ENCODE results near the gene SMTN.

DNA sequence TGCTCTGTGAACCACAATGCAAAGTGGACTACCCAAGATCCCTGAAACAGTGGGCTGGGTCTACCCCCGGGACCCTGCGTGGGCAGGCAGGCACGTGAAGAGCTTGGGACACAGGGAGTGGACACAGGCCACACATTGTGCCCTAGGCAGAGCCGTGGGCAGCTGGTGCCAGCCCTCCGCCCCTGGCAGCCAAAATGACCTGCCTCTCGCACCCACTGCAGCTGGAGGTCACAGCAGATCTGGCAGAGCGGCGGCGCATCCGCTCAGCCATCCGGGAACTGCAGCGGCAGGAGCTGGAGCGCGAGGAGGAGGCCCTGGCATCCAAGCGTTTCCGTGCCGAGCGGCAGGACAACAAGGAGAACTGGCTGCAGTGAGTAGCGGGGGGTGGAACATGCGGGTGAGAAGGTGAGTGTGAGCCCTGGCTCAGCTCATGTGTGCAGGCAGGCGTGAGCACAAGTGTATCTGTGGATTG, 6.7 kb downstream of the SMTN start:
- TF ChIP-seq, protein P1, sequence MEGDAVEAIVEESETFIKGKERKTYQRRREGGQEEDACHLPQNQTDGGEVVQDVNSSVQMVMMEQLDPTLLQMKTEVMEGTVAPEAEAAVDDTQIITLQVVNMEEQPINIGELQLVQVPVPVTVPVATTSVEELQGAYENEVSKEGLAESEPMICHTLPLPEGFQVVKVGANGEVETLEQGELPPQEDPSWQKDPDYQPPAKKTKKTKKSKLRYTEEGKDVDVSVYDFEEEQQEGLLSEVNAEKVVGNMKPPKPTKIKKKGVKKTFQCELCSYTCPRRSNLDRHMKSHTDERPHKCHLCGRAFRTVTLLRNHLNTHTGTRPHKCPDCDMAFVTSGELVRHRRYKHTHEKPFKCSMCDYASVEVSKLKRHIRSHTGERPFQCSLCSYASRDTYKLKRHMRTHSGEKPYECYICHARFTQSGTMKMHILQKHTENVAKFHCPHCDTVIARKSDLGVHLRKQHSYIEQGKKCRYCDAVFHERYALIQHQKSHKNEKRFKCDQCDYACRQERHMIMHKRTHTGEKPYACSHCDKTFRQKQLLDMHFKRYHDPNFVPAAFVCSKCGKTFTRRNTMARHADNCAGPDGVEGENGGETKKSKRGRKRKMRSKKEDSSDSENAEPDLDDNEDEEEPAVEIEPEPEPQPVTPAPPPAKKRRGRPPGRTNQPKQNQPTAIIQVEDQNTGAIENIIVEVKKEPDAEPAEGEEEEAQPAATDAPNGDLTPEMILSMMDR (IDR thresholded peaks at IDR 0.05) = no peak
- no peak for TF ChIP-seq POLR2A (IDR thresholded peaks at IDR 0.05)
